G401 (cell line): ENCODE results near the gene CHD9. TPM values are rescaled to one million over a fixed set of nuclear protein-coding genes. Genes with fewer than 3 reads are reported as not detected.
A peak's percentile ranks its signal among the peaks of the same experiment; 100 is the strongest.
"Not testable (repeated sequence)": the region's sequence is repeated elsewhere in the genome, so short reads cannot be mapped to it uniquely, and the experiment has no call there.

Experiments used
- DNase-seq: peaks from one replicate; pipeline ENCODE4 v3.0.0-alpha.2; 2015; ENCODE audit warnings: low spot score
- in situ Hi-C: cut with HindIII; loops from 2 replicates; pipeline ENCODE4 v1.10.0; 2016; ENCODE audit warnings: low sequenced_read_pairs, mixed read lengths
- total RNA-seq: library from RNA; depleted of rRNA; stranded (reverse); fragments of >200 nt; shearing (Covaris generic); gene quantifications from 2 replicates; pipeline ENCODE4 v1.2.3, GENCODE V29; 2014

The CHD9 gene
- total RNA-seq, 1 experiment from 2014 or later, result 31.1 TPM

GRCh38 chr16:53156516-53156915 is 101.7 kb downstream of the CHD9 start:
- in situ Hi-C loops, result no loop called here
- no peak for DNase-seq

GRCh38 chr16:53159781-53160436 is 105.1 kb downstream of the CHD9 start:
- in situ Hi-C loops, result no loop called here
- peak; percentile 68 for DNase-seq

- in situ Hi-C loops, result no loop called here
- DNase-seq, result no peak
These were observed 111.3 kb downstream of the CHD9 start for GRCh38 chr16:53166099-53166498.

- no peak for DNase-seq
- in situ Hi-C loops, result no loop called here
These were observed 114.0 kb downstream of the CHD9 start for GRCh38 chr16:53168744-53169143.

DNA sequence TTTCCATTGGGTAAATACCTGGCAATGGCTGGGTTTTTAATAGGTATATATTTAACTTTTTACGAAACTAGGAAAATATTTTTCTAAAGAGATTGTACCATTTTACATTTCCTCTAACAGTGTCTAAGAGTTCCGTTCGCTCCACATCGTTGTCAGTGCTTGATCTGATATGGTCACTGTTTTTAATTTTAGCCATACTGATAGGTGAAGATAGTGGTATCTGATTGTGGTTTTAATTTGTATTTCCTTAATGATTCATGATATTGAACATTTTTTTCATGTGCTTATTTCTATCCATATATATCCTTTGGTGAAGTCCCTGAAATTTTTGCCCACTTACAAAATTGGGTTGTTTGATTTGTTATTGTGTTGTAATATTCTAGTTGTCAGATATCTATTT is 117.7 kb downstream of the CHD9 start:
- DNase-seq, result no peak
- in situ Hi-C loops, result no loop called here

- peak; percentile 33 for DNase-seq
- in situ Hi-C loops, result no loop called here
These were observed 120.3 kb downstream of the CHD9 start for GRCh38 chr16:53175118-53175517.

DNA sequence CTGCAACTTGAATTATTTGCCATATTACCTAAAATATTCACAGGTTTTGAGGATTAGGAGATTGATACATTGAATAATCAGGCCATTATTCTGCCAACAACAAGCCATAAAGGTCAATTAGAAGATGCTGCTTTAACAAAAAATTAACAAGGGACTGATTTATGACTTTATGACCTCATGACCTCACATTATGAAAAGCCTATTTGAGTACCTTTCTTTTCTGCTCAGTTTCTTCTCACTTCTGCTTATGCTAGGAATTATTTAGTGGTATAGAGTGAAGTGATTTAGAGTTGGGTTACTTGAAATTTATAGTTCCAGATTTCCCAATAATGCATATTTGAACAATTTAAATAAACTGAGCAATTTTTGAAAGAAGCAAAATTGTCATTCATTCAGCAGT is 121.6 kb downstream of the CHD9 start:
- DNase-seq, result no peak
- in situ Hi-C loops, result no loop called here

GRCh38 chr16:53183442-53183841 is 128.7 kb downstream of the CHD9 start:
- DNase-seq, result no peak
- in situ Hi-C loops, result no loop called here

DNA sequence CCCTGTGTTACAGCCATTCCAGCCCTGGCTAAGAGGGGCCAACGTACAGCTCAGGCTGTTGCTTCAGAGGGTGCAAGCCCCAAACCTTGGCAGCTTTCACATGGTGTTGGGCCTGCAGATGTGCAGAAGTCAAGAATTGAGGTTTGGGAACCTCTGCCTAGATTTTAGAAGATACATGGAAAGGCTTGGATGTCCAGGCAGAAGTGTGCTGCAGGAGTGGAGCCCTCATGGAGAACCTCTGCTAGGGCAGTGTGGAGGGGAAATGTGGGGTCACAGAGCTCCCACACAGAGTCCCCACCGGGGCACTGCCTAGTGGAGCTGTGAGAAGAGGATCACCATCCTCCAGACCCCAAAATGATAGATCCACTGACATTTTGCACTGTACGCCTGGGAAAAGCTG is 130.9 kb downstream of the CHD9 start:
- in situ Hi-C loops, DNase-seq: not testable (repeated sequence)

DNA sequence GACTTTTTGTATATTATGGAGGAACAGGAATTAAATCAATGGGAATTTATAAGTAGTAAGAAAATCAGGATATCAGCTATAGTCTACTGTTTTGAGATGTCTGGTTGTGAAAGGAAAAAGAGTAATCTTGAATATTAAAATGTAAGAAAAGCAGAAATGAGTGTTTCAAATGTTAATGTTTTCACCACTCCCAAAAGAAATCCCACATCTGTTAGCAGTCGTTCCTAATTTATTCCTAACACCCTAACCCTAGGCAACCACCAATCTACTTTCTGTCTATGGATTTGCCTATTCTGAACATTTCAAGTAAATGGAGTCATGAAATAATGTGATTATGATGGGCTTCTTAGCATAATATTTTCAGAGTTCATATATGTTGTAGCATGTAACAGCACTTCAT is 133.0 kb downstream of the CHD9 start:
- DNase-seq, result no peak
- in situ Hi-C loops, result no loop called here

DNA sequence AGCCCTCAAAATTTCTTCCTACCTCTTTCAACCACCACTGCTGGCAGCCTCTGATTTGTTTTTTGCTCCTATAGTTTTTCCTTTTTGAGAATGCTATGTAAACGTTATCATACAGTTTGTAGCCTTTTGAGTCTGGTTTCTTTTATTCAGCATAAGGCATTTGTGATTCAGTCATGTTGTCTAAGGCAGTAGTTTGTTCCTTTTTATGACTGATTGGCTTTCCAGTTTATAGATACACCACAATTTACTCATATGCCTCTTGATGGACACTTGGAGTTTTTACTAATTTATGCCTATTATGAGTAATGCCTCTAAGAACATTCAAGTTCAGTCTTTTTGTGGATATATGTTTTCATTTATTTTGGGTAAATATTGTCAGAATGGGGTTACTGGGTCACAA is 136.6 kb downstream of the CHD9 start:
- DNase-seq, result no peak
- in situ Hi-C loops, result no loop called here

DNA sequence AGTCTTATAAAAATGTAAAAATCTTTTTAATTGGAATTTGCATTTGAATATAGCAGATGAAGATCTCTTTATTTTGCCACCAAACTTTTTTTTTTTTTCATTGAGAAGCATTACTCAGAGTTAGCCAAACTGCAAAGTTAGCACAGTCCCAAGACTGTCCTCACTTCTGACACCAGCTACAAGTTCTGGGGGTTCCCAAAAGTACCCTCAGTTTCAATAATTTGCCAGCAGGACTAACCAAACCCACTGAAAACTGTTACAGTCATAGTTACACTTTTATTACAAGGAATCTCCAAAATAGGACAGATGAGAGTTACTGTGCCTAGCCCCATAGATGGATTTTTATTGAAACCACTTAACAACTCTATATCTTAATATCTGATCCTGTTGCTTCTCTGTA is 144.1 kb downstream of the CHD9 start:
- in situ Hi-C loops, result no loop called here
- DNase-seq, result no peak

GRCh38 chr16:53201900-53202299 is 147.1 kb downstream of the CHD9 start:
- DNase-seq, result no peak
- in situ Hi-C loops, result no loop called here

DNA sequence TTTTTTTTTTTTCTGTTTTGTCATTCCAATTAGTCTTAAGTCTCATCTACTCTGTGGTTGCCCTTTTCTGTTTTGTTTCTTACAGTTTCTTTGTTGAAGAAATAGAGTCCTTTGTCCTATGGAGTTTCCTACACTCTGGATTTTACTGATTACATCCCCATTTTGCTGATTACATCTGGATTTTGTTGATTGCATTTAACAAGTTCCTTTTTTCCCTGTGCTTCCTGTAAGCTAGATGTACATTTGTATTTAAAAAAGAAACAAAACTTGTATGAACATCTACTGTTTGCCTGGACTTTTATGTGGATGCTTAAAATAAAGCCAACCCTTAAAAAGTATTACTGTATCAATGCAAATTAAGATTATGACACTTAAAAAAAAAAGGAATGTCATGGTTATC is 147.6 kb downstream of the CHD9 start:
- no peak for DNase-seq
- in situ Hi-C loops, result no loop called here

- DNase-seq, result peak; percentile 95
- in situ Hi-C loops, result no loop called here
These were observed 153.3 kb downstream of the CHD9 start for GRCh38 chr16:53207810-53208752.

- peak; percentile 33 for DNase-seq
- in situ Hi-C loops, result no loop called here
These were observed 154.6 kb downstream of the CHD9 start for GRCh38 chr16:53209429-53209828.

DNA sequence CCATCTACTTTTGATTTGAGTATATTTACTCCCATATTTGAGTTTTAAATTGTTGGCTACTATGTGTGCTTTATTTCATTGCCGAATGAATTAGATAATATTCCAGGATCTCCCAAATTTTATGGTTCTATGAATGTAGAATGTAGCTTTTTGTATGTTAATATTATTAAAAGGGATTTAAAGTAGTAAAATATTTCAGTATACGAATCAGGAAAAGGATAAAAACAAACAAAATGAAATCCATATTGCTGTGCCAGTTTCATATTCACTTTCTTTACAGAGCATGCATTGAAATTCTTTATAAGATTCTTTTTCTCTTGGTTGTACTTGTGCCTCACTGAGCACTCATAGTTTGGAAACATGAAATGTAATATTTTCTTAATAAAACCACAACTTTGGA is 155.1 kb downstream of the CHD9 start:
- DNase-seq, result no peak
- in situ Hi-C loops, result no loop called here

GRCh38 chr16:53211253-53211652 is 156.5 kb downstream of the CHD9 start:
- no peak for DNase-seq
- in situ Hi-C loops, result no loop called here

DNA sequence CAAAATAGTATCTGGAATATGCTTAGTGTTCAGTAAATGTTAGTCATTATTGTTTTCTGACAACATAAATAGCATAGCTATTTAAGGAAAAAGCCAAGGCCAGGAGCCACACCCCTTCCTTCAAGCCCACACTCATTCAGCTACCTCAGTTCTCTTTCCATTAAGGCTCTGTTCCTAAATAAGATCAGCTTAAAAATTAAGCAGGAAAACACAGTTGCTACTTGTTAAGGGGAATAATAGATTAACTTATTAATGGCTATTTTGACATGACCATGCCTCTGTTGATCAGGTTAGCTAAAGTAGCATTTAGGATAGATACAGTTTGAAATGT is 158.1 kb downstream of the CHD9 start:
- in situ Hi-C loops, result no loop called here

DNA sequence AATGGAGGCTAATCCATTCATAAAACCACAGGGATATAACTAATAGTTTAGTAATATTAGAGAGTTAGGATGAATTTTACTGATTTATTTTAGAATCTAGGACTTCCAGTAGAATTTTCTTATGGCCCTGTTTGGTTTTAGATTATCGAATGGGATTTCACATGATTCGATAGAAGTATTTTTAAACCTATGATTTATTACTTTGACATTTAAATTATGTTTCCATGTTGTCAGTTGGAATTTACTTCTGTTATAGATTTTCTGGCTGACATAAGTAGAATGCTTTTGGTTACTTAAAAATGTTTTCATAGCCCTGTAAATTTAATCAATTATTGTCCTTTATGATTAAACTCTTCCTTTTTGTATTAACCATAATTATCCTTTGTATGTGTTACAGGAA is 158.8 kb downstream of the CHD9 start:
- DNase-seq, result no peak
- in situ Hi-C loops, result no loop called here

More for the DNA sequence above, 158.1 kb downstream of the CHD9 start:
- no peak for DNase-seq

- in situ Hi-C loops, result no loop called here
- no peak for DNase-seq
These were observed 162.0 kb downstream of the CHD9 start for GRCh38 chr16:53216798-53217197.
